Psoas muscle (tissue), 8 donors: ENCODE results near the gene MYO5A. TPM values are rescaled to one million over a fixed set of nuclear protein-coding genes. Genes with fewer than 3 reads are reported as not detected.

Experiments
- ATAC-seq, 4 donors: fragments of 200-7000 bp; cut with Tn5 transposase; one replicate each; pipeline ENCODE4 v1.9.1; 2020; ENCODE audit warnings: moderate library complexity in 3 of 4, mild to moderate bottlenecking in 2 of 4
- DNase-seq, 2 donors: peaks; one replicate each; pipeline ENCODE4 v3.0.0-alpha.2; 2020
- H3K27ac ChIP-seq: fragments of 200-600 bp; one replicate; pipeline ENCODE4 v1.8.0; 2022
- H3K27me3 ChIP-seq, 3 donors: fragments of 200-600 bp in 1 of 3; one replicate each; pipeline versions ENCODE4 v1.6.1 to v1.8.0; 2013 to 2022; ENCODE audit warnings: low read length in 2 of 3, mild to moderate bottlenecking in 2 of 3, moderate library complexity in 1 of 3; ENCODE audit not compliant: insufficient read depth in 3 of 3
- H3K36me3 ChIP-seq, 2 donors: fragments of 200-600 bp in 1 of 2; one replicate each; pipeline versions ENCODE4 v1.6.1 to v1.8.0; 2013 to 2022; ENCODE audit warnings: low read depth in 1 of 2, mild to moderate bottlenecking in 1 of 2, moderate library complexity in 1 of 2; ENCODE audit not compliant: insufficient read depth in 1 of 2
- H3K4me1 ChIP-seq: fragments of 200-600 bp; one replicate; pipeline ENCODE4 v1.8.0; 2022
- H3K4me3 ChIP-seq: fragments of 200-600 bp; one replicate; pipeline ENCODE4 v1.8.0; 2022; ENCODE audit warnings: mild to moderate bottlenecking
- H3K9me3 ChIP-seq: fragments of 200-600 bp; one replicate; pipeline ENCODE4 v1.8.0; 2022
- WGBS, 3 donors: extraction: QIAGEN DNeasy Blood & Tissue Kit; methylation state at CpG; one replicate each; pipeline versions ENCODE4 v1.1.6 to v1.1.7; 2013; 5-methylcytosine and 5-hydroxymethylcytosine counted together
- intact Hi-C, 2 donors: fragments of 100-400 bp; cut with DNase I; formaldehyde crosslinking; loops; one replicate each; pipeline versions ENCODE4 v1.11.0 to v1.14.2; 2022
- polyA plus RNA-seq, 3 donors: library from polyadenylated mRNA; stranded (reverse); fragments of 200-250 nt; gene quantifications; one replicate each; pipeline ENCODE4 v1.2.3, GENCODE V29; 2013
- total RNA-seq, 4 donors: library from RNA; stranded (reverse); fragmentation: NEBNext Ultra II Directional in 2 of 4; extraction: Animal tissue kit (Norgen Biotek cat#: 25700) in 2 of 4; gene quantifications; one replicate each; pipeline versions ENCODE4 v1.2.1 to v1.2.4, GENCODE V29; 2021 to 2023
- TF ChIP-seq, protein P1 (sequence below): fragments of 200-600 bp; IDR thresholded peaks from one replicate; pipeline ENCODE4 v1.8.0; 2022; ENCODE audit warnings: antibody characterized with exemption
- donor health status: healthy with polysubstance abuse.
- donor health status: DM: no; HTN: no; CAD: no; lungs with moderate emphysema.
- donor health status: Bipolar disorder and iron deficiency.
- donor health status: healthy.
- donor health status: DM: yes; HTN: yes; CAD: no.
- donor health status: DM: no; HTN: no; CAD: no.
- donor health status: DM: no; HTN: no; CAD: no.
- donor health status: DM: yes; HTN: yes; CAD: no.

MYO5A gene
- total and polyA plus RNA-seq, 7 donors: 3.6 to 9.9 (median 6.3) TPM

DNA sequence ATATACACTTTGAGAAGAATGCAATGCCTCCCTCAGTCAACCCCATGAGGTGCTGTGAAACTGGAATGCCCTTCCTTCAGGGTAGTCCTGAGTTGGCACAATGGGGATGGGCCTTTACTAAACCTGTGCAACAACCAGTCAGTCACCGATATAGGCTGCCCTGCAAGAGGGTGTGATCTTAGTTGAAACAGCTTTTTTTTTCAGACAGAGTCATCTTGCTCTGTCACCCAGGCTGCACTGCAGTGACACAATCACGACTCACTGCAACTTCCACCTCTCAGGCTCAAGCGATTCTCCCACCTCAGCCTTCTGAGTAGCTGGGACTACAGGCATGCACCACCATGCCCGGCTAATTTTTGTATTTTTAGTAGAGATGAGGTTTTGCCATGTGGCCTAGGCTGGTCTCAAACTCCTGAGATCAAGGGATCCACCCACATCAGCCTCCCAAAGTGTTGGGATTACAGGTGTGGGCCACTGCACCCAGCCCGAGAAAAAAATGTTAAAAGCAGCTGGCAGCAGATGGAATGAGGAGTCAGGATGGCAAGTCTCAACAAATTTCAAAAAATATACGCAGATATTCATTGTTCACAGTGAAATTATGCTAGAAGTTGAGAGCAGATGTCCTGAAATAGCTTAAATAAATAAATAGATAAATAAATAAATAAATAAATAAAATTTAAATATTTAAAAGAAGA is 31.8 kb downstream of the MYO5A start:
- no peaks in the 10 kb centered on the region for H3K9me3 ChIP-seq
- no peaks in the 10 kb centered on the region for H3K27me3 ChIP-seq
- no peak overlapping the region for H3K27ac ChIP-seq
- WGBS, 3 donors: 86 to 97% (median 88%) methylated on average over 6 of the region's 6 CpGs
- H3K36me3 ChIP-seq: no peaks in the 10 kb centered on the region
- TF ChIP-seq, protein P1, sequence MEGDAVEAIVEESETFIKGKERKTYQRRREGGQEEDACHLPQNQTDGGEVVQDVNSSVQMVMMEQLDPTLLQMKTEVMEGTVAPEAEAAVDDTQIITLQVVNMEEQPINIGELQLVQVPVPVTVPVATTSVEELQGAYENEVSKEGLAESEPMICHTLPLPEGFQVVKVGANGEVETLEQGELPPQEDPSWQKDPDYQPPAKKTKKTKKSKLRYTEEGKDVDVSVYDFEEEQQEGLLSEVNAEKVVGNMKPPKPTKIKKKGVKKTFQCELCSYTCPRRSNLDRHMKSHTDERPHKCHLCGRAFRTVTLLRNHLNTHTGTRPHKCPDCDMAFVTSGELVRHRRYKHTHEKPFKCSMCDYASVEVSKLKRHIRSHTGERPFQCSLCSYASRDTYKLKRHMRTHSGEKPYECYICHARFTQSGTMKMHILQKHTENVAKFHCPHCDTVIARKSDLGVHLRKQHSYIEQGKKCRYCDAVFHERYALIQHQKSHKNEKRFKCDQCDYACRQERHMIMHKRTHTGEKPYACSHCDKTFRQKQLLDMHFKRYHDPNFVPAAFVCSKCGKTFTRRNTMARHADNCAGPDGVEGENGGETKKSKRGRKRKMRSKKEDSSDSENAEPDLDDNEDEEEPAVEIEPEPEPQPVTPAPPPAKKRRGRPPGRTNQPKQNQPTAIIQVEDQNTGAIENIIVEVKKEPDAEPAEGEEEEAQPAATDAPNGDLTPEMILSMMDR: no peak
- H3K4me3 ChIP-seq: no peak overlapping the region
- intact Hi-C loops: no loop called here
- H3K4me1 ChIP-seq: peaks cover 18% of the 10 kb centered on the region
- peak; percentile 49 to 72 (median 65) for ATAC-seq
- no peak for DNase-seq

DNA sequence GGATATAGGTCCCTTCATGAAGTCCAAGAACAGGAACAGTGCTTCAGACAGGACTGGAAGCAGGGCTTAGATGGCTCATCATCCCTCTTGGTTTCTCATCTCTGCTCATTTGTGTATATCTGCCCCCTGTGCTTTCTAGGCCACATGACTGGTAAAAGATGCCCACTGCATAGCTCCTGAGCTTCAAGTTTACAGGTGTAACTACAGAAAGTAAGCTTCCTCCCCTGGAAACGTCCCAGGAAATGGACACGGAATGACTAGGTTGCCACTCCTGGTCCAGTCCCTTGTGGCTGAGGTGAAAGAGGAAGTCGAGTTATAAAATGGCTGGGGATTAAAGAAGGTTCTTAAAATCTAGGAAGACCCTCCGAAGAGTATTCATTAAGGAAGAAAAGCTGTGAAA is 32.5 kb downstream of the MYO5A start:
- intact Hi-C loops: no loop called here
- whole genome bisulfite sequencing, 3 donors: 57 to 62% (median 58%) methylated on average over 4 of the region's 4 CpGs

DNA sequence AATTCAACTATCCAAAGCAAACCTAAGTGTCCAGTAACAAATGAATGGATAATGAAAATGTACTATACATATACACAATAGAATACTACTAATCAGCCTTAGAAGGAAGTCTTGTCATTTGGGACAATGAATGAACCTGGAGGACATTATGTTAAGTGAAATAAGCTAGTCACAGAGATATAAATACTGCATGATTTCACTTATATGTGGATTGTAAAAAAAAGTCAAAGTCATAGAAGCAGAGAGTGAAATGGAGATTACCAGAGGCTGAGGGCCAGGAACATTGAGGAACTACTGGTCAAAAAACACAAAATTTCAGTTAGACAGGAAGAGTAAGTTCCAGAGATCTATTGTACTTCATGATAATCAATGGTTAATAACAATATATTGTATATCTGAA is 33.6 kb downstream of the MYO5A start:
- H3K9me3 ChIP-seq: no peaks in the 10 kb centered on the region
- intact Hi-C loops: no loop called here
- TF ChIP-seq, protein P1: no peak
- H3K4me3 ChIP-seq: no peak overlapping the region
- H3K27ac ChIP-seq: no peak overlapping the region
- H3K36me3 ChIP-seq: no peaks in the 10 kb centered on the region
- no peaks in the 10 kb centered on the region for H3K27me3 ChIP-seq
- peaks cover 22% of the 10 kb centered on the region for H3K4me1 ChIP-seq
- DNase-seq (no peak), ATAC-seq (peak in 2 of 4 donors; percentile 39 to 60)

More for the DNA sequence above, 32.5 kb downstream of the MYO5A start:
- H3K27ac ChIP-seq: no peak overlapping the region
- H3K4me1 ChIP-seq: peaks cover 22% of the 10 kb centered on the region
- no peak overlapping the region for H3K4me3 ChIP-seq
- H3K36me3 ChIP-seq: no peaks in the 10 kb centered on the region
- TF ChIP-seq, protein P1: no peak
- ATAC-seq: peak in 1 of 4 donors; percentile 28
- no peaks in the 10 kb centered on the region for H3K9me3 ChIP-seq
- DNase-seq: no peak
- H3K27me3 ChIP-seq: no peaks in the 10 kb centered on the region

DNA sequence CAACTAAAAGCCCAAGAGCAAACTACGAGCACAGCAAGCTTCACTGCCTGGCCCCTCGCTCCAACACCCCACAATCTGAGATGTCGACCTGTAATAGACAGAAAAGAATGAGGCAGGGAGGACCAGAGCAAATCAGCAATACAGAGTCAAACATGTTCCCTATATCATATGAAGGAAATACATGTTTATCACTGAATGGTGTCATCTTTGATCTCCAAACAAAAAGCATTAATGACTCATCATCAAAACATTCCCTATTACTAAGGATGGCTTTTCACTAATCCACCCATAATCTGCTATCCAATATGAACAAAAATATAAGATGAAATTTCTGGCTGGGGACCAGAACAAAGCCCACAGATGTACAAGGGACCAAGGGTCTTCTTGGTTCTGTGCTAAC is 34.7 kb downstream of the MYO5A start:
- intact Hi-C loops: loop anchor here in 1 of 2 donors (5.0 kb wide), 1 partner anchor 33 kb away; the partner anchor contains the start of gene MYO5A
- no peak overlapping the region for H3K27ac ChIP-seq
- no peaks in the 10 kb centered on the region for H3K36me3 ChIP-seq
- H3K9me3 ChIP-seq: no peaks in the 10 kb centered on the region
- no peaks in the 10 kb centered on the region for H3K27me3 ChIP-seq
- TF ChIP-seq, protein P1: no peak
- no peak overlapping the region for H3K4me3 ChIP-seq
- peaks cover 24% of the 10 kb centered on the region for H3K4me1 ChIP-seq
- no peak for ATAC-seq
- 96 to 98% (median 97%) methylated on average over 3 of the region's 3 CpGs for WGBS, 3 donors
- no peak for DNase-seq

DNA sequence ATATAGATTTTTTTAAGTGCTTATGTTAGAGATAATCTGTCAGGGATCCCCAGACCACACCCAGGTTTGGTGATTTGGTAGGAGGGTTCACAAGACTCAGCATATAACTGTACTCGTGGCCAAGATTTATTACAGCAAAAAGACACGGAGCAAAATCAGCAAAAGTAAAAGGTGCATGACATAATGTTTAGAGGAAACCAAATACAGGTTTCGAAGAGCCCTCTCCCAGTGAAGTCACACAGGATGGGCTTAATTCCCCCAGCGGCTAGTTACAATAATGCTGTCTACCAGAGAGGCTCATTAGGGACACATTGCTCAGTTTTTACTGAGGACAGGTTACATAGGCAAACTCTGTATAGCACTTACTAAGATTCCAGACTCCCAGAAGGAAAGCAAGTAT is 36.5 kb downstream of the MYO5A start:
- DNase-seq (no peak), ATAC-seq (no peak)
- peaks cover 39% of the 10 kb centered on the region for H3K4me1 ChIP-seq
- intact Hi-C loops: loop anchor here in 1 of 2 donors (5.0 kb wide), 1 partner anchor 35 kb away; the partner anchor contains the start of gene MYO5A
- H3K36me3 ChIP-seq: no peaks in the 10 kb centered on the region
- WGBS, 3 donors: 69 to 82% (median 76%) methylated on average over 4 of the region's 4 CpGs
- H3K27ac ChIP-seq: no peak overlapping the region
- no peaks in the 10 kb centered on the region for H3K9me3 ChIP-seq
- no peak overlapping the region for H3K4me3 ChIP-seq
- H3K27me3 ChIP-seq: no peaks in the 10 kb centered on the region
- TF ChIP-seq, protein P1: no peak
